Stimulated activated CD8-positive, alpha-beta memory T cell treated with anti-CD3 and anti-CD28 coated beads, Interleukin-2, amount 100 ng/mL, for 1 hour (primary cell): ENCODE results near the gene PRKAG2.

Source experiments
- DNase-seq, 2 donors: peaks; one replicate each; pipeline ENCODE4 v3.0.0-alpha.2; 2020; ENCODE audit warnings: low read depth in 2 of 2

Gene PRKAG2

GRCh38 chr7:151694828-151695580 is 181.9 kb downstream of the PRKAG2 start:
- no peak for DNase-seq

- no peak for DNase-seq
Measured at GRCh38 chr7:151694441-151694827, 182.5 kb downstream of the PRKAG2 start.

- no peak for DNase-seq
Measured at GRCh38 chr7:151693140-151693539, 183.8 kb downstream of the PRKAG2 start.

- DNase-seq, result no peak
Measured at GRCh38 chr7:151692721-151693120, 184.2 kb downstream of the PRKAG2 start.

- no peak for DNase-seq
Measured at GRCh38 chr7:151691449-151691848, 185.5 kb downstream of the PRKAG2 start.

- no peak for DNase-seq
Measured at GRCh38 chr7:151690606-151691005, 186.3 kb downstream of the PRKAG2 start.

GRCh38 chr7:151689196-151689971 is 187.5 kb downstream of the PRKAG2 start:
- no peak for DNase-seq

GRCh38 chr7:151688236-151688780 is 188.6 kb downstream of the PRKAG2 start:
- DNase-seq, result no peak

GRCh38 chr7:151687523-151688235 is 189.2 kb downstream of the PRKAG2 start:
- no peak for DNase-seq

GRCh38 chr7:151686826-151687225 is 190.1 kb downstream of the PRKAG2 start:
- DNase-seq, result no peak

GRCh38 chr7:151686016-151686766 is 190.7 kb downstream of the PRKAG2 start:
- DNase-seq, result no peak

GRCh38 chr7:151684408-151685175 is 192.3 kb downstream of the PRKAG2 start:
- no peak for DNase-seq

- DNase-seq, result no peak
Measured at GRCh38 chr7:151683615-151684407, 193.1 kb downstream of the PRKAG2 start.

- DNase-seq, result no peak
Measured at GRCh38 chr7:151682831-151683614, 193.9 kb downstream of the PRKAG2 start.

- no peak for DNase-seq
Measured at GRCh38 chr7:151681726-151682125, 195.2 kb downstream of the PRKAG2 start.

- DNase-seq, result no peak
Measured at GRCh38 chr7:151680810-151681209, 196.1 kb downstream of the PRKAG2 start.

- no peak for DNase-seq
Measured at GRCh38 chr7:151679881-151680612, 196.9 kb downstream of the PRKAG2 start.

- no peak for DNase-seq
Measured at GRCh38 chr7:151679071-151679708, 197.7 kb downstream of the PRKAG2 start.
